GM19239 (cell line): Measurements from ENCODE around the gene CLCN3.
"Not testable (repeated sequence)": the region's sequence is repeated elsewhere in the genome, so short reads cannot be mapped to it uniquely, and the experiment has no call there.

Source experiments
- DNase-seq: peaks from one replicate; pipeline ENCODE4 v3.0.0; 2011; ENCODE audit warnings: low spot score; ENCODE audit not compliant: insufficient read length
- FAIRE-seq: peaks from 2 replicates; lab custom pipeline; 2011; peaks lifted over from hg19 to GRCh38; lab: Jason Lieb, UNC

Gene CLCN3

GRCh38 chr4:169619958-169620879 is at the start of gene CLCN3:
TSS of gene CLCN3 (plus strand) at chr4:169620578. CDS start at chr4:169635929, 15,351 bp downstream.
- peak; percentile 95 for FAIRE-seq
- peak; percentile 70 for DNase-seq

GRCh38 chr4:169571012-169571411 is 49.4 kb upstream of the CLCN3 start:
- not testable (repeated sequence) for DNase-seq, FAIRE-seq

- no peak for DNase-seq
- no peak for FAIRE-seq
Measured at GRCh38 chr4:169571435-169571834, 48.9 kb upstream of the CLCN3 start.

GRCh38 chr4:169573889-169574288 is 46.5 kb upstream of the CLCN3 start:
- DNase-seq = no peak
- FAIRE-seq = no peak

- DNase-seq (no peak), FAIRE-seq (peak; percentile 89)
Measured at GRCh38 chr4:169582203-169582602, 38.2 kb upstream of the CLCN3 start.

DNA sequence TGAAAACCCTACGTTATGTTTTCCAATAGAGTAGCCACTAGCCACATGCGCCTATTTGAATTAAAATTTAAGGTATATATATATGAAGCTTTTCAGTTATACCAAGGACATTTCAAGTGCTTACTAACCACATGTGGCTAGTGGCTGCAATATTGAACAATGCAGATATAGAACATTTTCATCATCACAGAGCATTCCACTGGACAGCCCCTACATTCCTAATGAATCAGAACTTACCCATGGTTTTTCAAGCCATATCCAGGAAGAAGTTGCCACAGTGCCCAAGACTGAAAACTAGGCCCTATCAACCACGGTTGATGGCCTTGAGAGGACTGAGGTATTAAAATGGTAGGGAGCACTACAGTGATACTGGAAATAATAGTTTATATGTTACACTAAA is 37.7 kb upstream of the CLCN3 start:
- FAIRE-seq = no peak
- no peak for DNase-seq

DNA sequence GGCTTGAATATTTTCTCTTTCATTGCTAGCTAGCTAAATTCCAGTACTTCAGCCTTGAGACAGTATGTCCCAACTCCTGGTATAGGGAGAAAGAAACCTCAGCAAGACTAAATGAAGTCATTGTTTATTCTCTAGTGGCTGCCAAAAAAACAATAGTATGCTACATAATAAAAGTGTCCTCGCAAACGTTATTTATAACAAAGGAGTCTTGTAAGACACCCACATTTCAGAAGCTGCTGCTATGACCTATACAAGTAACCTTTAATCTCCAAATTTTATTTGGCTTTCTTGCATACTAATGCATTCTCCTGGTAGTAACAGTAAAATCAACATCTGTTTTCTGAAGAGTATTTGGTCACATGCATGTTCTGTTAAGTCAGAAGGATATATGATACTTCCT is 36.8 kb upstream of the CLCN3 start:
- DNase-seq = no peak
- no peak for FAIRE-seq

DNA sequence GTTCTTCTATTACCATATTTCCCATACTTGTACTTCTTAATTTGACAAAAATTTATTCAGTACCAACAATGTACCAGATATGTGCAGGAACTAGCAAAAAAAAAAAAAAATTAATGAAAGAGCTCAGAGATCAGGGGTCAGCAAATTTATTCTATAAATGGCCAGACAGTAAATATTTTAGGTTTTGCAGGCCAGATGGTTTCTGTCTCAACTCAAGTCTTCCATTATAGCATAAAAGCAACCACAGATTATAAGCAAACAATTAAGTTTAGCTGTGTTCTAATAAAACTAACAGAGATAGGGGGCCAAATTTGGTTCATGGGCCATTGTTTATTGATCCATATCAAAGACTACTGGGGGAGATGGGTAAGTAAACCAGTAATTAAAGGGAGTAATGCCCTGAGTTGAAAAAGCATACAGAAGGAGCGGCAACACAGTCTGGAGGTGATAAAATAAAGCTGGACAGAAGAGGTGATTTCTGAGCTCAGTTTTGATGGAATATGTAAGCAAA is 27.3 kb upstream of the CLCN3 start:
- DNase-seq = no peak
- no peak for FAIRE-seq

- no peak for FAIRE-seq
- DNase-seq = no peak
Measured at GRCh38 chr4:169594560-169595195, 25.7 kb upstream of the CLCN3 start.

DNA sequence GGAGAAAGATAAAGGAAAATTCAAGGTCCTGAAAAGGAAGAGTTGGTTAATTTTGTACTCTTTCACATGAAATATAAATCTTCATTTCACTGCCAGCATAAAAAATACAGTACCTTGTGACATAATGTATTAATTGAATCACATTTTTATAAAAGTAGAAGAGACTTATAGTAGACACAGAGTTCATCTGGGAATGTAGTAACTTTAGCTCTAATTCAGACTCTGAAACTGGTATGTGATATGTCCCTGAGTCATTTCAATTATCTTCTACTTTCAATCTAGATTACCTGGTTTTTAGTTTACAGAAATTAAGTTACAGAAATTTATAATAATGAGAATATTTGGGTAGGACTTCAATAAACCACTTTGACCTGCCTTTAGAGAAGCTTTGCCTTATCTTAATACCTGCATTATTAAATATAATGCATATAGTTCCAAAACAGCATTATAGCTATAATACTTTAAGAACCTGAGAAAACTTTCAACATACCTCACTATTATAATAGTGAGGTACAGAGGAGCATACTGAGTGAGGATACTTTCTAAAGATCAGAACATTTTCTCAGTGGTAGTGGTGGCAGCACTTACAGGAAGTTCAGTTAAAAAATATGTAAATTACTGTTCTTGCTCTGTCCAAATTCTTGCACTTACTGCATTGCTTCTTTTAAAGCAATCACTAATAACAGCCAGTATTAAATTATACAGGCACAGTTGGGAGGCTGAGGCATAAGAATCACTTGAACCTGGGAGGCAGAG is 19.2 kb upstream of the CLCN3 start:
- no peak for DNase-seq

DNA sequence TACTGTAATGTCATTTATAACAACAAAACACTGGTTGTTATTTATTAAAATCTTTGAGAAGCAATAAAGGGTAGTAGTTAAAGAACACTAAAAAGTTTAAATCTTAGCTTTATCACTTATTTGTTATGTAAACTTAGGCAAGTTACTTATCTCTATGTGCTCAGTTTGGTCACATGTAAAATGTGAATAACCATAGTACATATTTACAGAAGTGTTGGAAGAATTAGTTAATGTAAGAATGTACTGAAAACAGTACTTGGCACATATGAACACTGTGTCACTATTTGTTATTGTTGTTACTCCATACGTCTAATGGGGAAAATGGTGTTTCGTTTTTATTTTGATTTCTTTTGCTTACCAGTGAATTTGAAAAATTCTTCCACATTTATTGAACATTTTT is 17.1 kb upstream of the CLCN3 start:
- FAIRE-seq (no peak), DNase-seq (no peak)

More for the DNA sequence above, 19.2 kb upstream of the CLCN3 start:
- FAIRE-seq = no peak

DNA sequence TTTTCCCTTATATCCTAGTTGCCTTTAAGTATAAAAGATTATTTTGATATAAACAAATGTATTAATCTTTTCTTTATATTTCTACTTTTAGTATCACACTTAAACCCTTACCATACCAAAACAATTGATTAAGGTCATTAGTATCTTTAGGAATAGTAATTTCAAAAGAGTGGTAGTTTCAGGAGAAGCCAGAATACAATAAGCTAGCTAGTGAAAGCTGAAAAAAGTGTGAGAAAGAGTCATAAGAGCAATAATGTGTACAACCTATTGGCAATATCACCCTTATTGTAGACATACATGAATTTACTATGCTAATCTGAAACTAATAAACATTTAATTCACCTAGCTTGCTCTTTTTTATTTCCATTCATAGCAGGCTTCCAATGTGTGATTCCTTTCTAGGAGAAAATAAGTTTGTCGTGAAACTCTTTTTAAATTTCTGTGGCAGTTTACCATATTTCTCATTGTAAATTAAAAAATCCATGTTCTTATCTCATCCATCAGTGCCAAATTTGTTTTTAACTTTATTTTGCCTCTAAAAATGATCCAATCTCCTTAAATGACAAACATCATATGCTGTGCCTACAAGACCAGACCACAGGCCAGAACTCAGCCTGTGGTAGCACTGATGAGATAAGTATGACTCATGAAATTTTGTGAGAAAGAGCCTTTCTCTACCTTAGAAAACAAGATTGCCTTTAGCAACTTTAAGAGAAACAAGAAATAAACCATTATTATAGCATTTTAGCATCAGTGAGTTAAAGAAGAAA is 16.1 kb upstream of the CLCN3 start:
- no peak for DNase-seq
- peak; percentile 70 for FAIRE-seq

GRCh38 chr4:169604903-169605331 is 15.5 kb upstream of the CLCN3 start:
- FAIRE-seq (no peak), DNase-seq (no peak)

GRCh38 chr4:169611157-169611556 is 9.2 kb upstream of the CLCN3 start:
- DNase-seq = no peak
- peak; percentile 59 for FAIRE-seq

DNA sequence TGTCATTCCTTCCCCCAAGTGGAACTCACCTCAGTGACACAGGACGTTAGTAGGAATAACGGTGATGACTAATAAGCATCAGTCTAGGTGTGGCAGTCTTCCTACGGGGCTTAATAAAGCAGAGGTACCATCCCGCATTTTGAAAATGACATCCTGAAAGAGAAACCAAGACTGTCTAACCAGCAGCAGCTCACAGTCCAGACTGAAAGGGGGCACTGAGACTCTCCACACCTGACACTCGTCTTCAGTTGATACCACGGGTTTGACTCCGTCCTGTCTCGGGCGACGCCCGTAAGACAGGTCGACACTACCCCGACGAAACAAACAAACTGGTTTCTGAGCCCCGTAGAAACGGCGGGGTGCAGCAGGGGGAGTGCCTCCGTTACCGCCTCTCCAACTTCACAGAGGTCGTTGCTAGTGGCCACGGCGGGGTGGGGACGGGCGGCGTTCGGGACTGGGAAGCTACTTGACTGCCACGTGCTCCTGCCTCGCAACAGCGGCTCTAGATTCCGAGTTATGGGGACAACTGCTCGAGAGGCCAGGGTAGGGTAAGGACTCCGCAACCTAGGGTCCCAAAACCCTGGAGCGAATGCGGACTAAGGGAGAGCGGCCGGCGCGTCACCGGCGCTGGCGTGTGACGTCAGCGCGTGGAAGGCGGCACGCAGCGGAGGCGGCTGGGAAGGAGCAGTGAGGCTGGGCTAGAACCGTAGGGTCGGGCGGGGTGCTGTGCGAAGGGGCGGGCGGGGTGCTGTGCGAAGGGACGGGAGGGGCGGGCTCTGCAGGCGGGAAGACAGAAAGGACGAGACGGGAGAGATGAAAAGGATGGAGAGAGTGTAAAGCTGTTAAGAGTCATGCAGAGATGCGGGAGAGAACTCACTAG is 8.1 kb upstream of the CLCN3 start, which contains the start of gene NEK1:
Gene NEK1 (minus strand): TSS at position 593 of the 880 bp plus-strand sequence. CDS start 9,953 bp downstream, outside the sequence.
- FAIRE-seq = peak; percentile 89
- DNase-seq = peak; percentile 47

DNA sequence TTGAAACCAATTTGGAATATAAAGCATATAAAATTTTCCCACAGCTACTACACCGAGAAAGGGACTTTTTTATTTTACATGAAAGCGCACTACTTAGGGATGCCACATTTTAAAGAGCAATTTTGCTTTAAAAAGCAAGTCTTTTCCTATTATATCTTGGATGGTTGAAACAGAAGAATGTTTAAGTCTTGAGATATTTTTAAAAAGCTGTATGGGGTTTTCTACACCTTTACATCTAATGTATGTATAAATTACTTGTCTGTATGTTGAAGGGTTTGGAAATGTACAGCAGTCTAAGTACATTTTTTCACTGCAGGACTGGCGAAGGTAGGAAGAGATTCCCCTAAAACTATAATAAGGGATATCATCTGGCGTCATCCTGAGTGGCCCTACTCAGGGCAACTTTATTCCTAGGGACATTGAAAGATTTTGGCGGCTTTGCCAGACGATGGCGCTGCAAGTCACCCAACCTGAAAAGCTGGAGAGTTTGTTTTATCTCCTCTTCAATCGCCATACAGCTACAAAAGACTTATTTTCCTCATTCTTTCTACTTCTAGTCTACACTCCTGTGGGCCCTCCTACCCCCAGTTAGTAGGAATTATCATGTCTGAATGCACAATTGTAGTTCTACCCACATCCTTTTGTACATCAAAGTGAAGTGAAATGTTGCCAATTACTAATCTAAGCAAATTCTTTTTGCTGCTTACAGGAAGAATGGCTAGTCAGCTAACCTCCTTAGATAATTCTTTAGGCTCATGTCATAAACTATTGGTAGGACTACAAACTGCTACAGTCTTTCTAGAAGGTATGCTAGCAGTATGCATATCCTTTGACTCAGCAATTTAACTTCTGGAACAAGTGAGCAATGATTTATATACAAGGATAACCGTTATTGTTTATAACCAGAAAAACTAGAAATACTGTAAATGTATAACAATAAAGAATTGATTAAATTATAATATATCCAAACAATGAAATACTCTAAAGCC is 7.2 kb upstream of the CLCN3 start:
- DNase-seq (no peak), FAIRE-seq (peak; percentile 90)

- FAIRE-seq (no peak), DNase-seq (no peak)
Measured at GRCh38 chr4:169615467-169616106, 4.8 kb upstream of the CLCN3 start.
